GM12801 (cell line): ENCODE data around the gene CDH23.

Source experiments
- CTCF ChIP-seq: IDR thresholded peaks from one replicate; pipeline ENCODE4 v1.5.1; 2011; ENCODE audit warnings: control low read depth; ENCODE audit not compliant: insufficient read length; ENCODE audit errors: extremely low read depth

CDH23 gene

GRCh38 chr10:71555724-71556119, 159.0 kb downstream of the CDH23 start:
- no peak for TF ChIP-seq CTCF

GRCh38 chr10:71558991-71559390, 162.3 kb downstream of the CDH23 start:
- TF ChIP-seq CTCF: no peak

- no peak for TF ChIP-seq CTCF
Observed at GRCh38 chr10:71561003-71561574, 164.4 kb downstream of the CDH23 start.

GRCh38 chr10:71562181-71562580, 165.5 kb downstream of the CDH23 start:
- no peak for TF ChIP-seq CTCF

GRCh38 chr10:71562904-71563303, 166.2 kb downstream of the CDH23 start:
- no peak for TF ChIP-seq CTCF

- TF ChIP-seq CTCF: no peak
Observed at GRCh38 chr10:71564194-71564820, 167.6 kb downstream of the CDH23 start.

GRCh38 chr10:71565284-71566000, 168.7 kb downstream of the CDH23 start:
- no peak for TF ChIP-seq CTCF
